Placental epithelial cell (primary cell): ENCODE results near the gene DCAF16. TPM values are rescaled to one million over a fixed set of nuclear protein-coding genes. Genes with fewer than 3 reads are reported as not detected.

Source experiments
- total RNA-seq: library from RNA; depleted of rRNA; stranded (reverse); fragments of >200 nt; gene quantifications from 2 replicates; pipeline ENCODE4 v1.2.3, GENCODE V29; 2012

Gene DCAF16
- 17.8 and 24.7 TPM in 2 replicates for total RNA-seq

DNA sequence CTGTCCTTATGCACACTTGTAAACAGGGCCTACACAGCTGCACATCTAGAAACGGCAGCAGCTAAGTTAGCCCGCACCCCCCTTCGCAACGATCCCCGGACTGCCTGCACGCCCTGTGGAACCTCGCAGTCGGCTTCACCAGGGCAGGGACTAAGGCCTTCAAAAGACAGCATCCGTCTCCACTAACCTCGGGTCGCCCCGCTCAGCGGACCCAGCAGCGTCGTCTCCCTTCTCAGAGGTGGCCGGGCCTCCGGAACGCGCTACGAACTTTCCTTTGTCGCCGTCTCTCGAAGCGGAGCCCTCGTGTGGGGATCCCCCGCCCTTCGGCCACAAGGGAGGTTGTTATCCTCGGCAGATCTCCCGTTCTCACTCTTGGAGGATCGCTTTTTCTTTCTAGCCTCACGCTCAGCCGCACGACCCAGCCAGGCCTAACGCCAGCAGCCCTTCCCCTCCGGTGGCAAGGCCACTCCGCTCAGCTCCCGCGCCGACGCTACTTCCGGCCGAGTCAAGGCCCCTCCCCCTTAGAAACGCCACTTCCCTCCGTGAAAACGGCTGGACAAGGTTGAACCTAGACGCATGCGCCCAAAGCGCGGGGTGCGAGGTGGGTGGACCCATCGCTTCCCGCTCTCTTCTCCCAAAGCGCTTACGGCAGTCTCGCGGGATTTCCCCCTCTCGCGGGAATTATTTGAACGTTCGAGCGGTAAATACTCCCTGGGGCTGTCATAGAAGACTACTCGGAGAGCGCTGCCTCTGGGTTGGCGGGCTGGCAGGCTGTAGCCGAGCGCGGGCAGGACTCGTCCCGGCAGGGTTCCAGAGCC lies at the start of gene DCAF16, which contains the start of gene NCAPG:
TSS of gene DCAF16 (minus strand) at position 498 of the 818 bp plus-strand sequence. CDS start 6,616 bp downstream, outside the sequence.
TSS of gene NCAPG (plus strand) at position 720 of the 818 bp plus-strand sequence. CDS start 99 bp downstream, outside the sequence.

DNA sequence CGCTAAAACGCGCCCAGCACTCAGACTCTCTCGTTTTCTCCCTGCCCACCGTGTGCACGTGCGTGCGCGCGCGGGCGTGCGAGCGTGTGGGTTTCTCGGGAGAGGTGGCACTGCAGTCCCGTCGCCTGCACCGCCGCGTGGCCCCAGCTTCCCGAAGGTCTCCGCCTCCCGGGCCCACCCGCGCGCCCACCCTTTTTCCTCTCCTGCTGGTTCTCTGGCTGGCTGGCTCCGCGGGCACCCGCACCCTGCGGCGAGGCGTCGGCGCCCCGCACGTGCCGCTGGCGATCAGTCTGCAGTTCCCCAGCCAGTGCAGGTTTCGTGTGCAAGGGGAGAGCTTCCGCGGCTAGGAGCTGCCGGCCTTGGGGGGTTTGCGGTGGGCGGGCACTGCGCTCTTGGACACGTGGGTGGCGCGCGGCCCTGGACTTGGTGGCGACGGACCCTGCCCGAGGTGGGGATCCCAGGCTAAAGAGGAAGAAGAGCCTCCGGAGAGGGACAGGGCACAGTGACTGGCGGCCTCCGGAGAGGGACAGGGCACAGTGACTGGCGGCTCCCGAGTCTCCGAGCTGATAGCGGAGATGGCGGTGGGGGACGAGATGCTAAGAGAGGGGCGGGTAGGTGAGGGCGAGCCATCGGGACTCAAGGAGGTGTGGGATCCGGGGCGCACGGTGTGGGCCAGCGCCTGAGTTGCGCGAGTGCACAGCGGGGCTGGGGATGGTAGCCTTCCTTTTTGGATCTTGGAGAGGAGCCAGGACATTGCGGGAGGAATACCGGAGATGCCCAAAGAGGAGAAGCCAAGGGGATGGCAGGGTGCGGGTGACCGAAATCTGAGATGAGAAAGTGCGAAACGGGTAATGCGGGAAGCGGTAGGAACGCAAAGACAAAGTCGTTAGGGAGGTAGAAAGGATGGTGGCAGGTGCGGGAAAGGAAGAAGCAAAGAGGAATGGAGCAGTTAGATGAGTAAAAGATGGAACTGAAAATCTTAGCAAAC lies 29.0 kb downstream of the DCAF16 start, which contains the start of gene FAM184B:
TSS of gene FAM184B (minus strand) at position 322 of the 988 bp plus-strand sequence. CDS start 322 bp downstream, outside the sequence.

Other genes with a start within 250 kb of the DCAF16 start
- 52.2 and 55.9 TPM in 2 replicates for gene LAP3, start 233.6 kb downstream of the DCAF16 start, total RNA-seq
- 8.4 and 8.6 TPM in 2 replicates for gene MED28, start 196.1 kb downstream of the DCAF16 start, total RNA-seq
- under 0.01 TPM in 1 of 2 replicates, not detected in the other for gene FAM184B, start 29.1 kb downstream of the DCAF16 start, total RNA-seq
- 7.5 and 8.7 TPM in 2 replicates for gene NCAPG, start 222 bp upstream of the DCAF16 start, total RNA-seq
- gene LCORL, start 211.0 kb upstream of the DCAF16 start, total RNA-seq = 15.9 and 18.1 TPM in 2 replicates